ENCODE results near the gene LASP1NB.

LASP1NB gene

GRCh38 chr17:38898812-38899348, 26.5 kb upstream of the LASP1NB start:
- no peak for TF ChIP-seq POLR2AphosphoS5 (IDR thresholded peaks at IDR 0.05; ENCODE audit: low read depth, low read length)
- peak; percentile 47; the same call in 1 of the 2 replicates for TF ChIP-seq SIN3A (IDR thresholded peaks at IDR 0.05; ENCODE audit: borderline replicate concordance, insufficient read depth, low read length)
- no peak for TF ChIP-seq TAF1 (IDR thresholded peaks at IDR 0.05; ENCODE audit: borderline replicate concordance, insufficient read depth, low read length)
- peak; percentile 40 for TF ChIP-seq FOXP2 (optimal IDR thresholded peaks at IDR 0.05; ENCODE audit: borderline replicate concordance, extremely low read depth, extremely low read length, insufficient read depth)
- no peak for TF ChIP-seq REST (IDR thresholded peaks at IDR 0.05; ENCODE audit: insufficient read depth in 1 of 2, low read depth in 2 of 2, low read length in 2 of 2)

- TF ChIP-seq REST (IDR thresholded peaks at IDR 0.05; ENCODE audit: insufficient read depth in 1 of 2, low read depth in 2 of 2, low read length in 2 of 2) (no peak), FOXP2 (optimal IDR thresholded peaks at IDR 0.05; ENCODE audit: borderline replicate concordance, extremely low read depth, extremely low read length, insufficient read depth) (no peak), POLR2AphosphoS5 (IDR thresholded peaks at IDR 0.05; ENCODE audit: low read depth, low read length) (no peak), SIN3A (IDR thresholded peaks at IDR 0.05; ENCODE audit: borderline replicate concordance, insufficient read depth, low read length) (no peak), TAF1 (IDR thresholded peaks at IDR 0.05; ENCODE audit: borderline replicate concordance, insufficient read depth, low read length) (no peak)
Measured at GRCh38 chr17:38899421-38899820, 26.0 kb upstream of the LASP1NB start.

- peak in 1 of 2 experiments; percentile 63; a peak in 1 of 4 replicates for TF ChIP-seq REST (IDR thresholded peaks at IDR 0.05; ENCODE audit: insufficient read depth in 1 of 2, low read depth in 2 of 2, low read length in 2 of 2)
- TF ChIP-seq TAF1 (IDR thresholded peaks at IDR 0.05; ENCODE audit: borderline replicate concordance, insufficient read depth, low read length), result 0 out of 2 replicates have a peak, but pooled peaks have one; percentile 36
- TF ChIP-seq FOXP2 (optimal IDR thresholded peaks at IDR 0.05; ENCODE audit: borderline replicate concordance, extremely low read depth, extremely low read length, insufficient read depth), result no peak
- no peak; the same call in 1 of the 2 replicates for TF ChIP-seq SIN3A (IDR thresholded peaks at IDR 0.05; ENCODE audit: borderline replicate concordance, insufficient read depth, low read length)
- TF ChIP-seq POLR2AphosphoS5 (IDR thresholded peaks at IDR 0.05; ENCODE audit: low read depth, low read length), result peak; percentile 66
Measured at GRCh38 chr17:38900978-38901656, 24.3 kb upstream of the LASP1NB start.

GRCh38 chr17:38903404-38903803, 22.0 kb upstream of the LASP1NB start:
- TF ChIP-seq TAF1 (IDR thresholded peaks at IDR 0.05; ENCODE audit: borderline replicate concordance, insufficient read depth, low read length), result no peak
- no peak for TF ChIP-seq FOXP2 (optimal IDR thresholded peaks at IDR 0.05; ENCODE audit: borderline replicate concordance, extremely low read depth, extremely low read length, insufficient read depth)
- TF ChIP-seq REST (IDR thresholded peaks at IDR 0.05; ENCODE audit: insufficient read depth in 1 of 2, low read depth in 2 of 2, low read length in 2 of 2), result no peak
- TF ChIP-seq POLR2AphosphoS5 (IDR thresholded peaks at IDR 0.05; ENCODE audit: low read depth, low read length), result no peak
- TF ChIP-seq SIN3A (IDR thresholded peaks at IDR 0.05; ENCODE audit: borderline replicate concordance, insufficient read depth, low read length), result no peak

Measured in PFSK-1 (cell line).